AG09309 (cell line): ENCODE results near the gene PHF21A.

Source experiments
- DNase-seq: peaks from one replicate; pipeline ENCODE4 v3.0.0-alpha.2; 2010; ENCODE audit warnings: low read depth
- H3K4me3 ChIP-seq: 2 replicates; pipeline ENCODE4 v1.5.1; 2011; ENCODE audit warnings: mild to moderate bottlenecking, low read depth, low read length, moderate library complexity; ENCODE audit not compliant: control insufficient read depth
- TF ChIP-seq, protein P1 (sequence below): IDR thresholded peaks from 2 replicates; pipeline ENCODE4 v1.5.1; 2011; ENCODE audit warnings: mild to moderate bottlenecking, low read depth, low read length, inconsistent platforms; ENCODE audit not compliant: insufficient read depth, control insufficient read depth; ENCODE audit errors: missing control alignments

The PHF21A gene

GRCh38 chr11:45973601-45974000 is 147.7 kb downstream of the PHF21A start:
- no peak overlapping the region for H3K4me3 ChIP-seq
- TF ChIP-seq, protein P1, sequence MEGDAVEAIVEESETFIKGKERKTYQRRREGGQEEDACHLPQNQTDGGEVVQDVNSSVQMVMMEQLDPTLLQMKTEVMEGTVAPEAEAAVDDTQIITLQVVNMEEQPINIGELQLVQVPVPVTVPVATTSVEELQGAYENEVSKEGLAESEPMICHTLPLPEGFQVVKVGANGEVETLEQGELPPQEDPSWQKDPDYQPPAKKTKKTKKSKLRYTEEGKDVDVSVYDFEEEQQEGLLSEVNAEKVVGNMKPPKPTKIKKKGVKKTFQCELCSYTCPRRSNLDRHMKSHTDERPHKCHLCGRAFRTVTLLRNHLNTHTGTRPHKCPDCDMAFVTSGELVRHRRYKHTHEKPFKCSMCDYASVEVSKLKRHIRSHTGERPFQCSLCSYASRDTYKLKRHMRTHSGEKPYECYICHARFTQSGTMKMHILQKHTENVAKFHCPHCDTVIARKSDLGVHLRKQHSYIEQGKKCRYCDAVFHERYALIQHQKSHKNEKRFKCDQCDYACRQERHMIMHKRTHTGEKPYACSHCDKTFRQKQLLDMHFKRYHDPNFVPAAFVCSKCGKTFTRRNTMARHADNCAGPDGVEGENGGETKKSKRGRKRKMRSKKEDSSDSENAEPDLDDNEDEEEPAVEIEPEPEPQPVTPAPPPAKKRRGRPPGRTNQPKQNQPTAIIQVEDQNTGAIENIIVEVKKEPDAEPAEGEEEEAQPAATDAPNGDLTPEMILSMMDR = no peak
- DNase-seq = no peak

DNA sequence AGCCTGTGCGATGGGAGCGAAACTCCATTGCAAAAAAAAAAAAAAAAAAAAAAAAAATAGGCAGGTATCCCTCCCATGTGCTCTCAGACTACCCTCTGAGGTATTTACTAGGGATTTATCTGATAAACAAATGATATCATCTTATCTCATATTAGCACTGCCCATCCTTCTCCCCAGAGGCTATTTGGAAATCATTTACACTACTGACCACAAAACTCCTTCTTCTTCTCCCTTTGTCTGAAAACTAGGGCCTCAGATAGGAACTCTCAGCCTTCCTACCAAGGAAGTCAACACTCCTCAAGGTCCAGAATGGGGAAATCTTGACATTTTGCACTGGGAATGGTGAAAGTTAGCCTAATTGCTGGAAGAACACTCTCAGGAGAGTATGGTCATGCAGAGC is 152.4 kb downstream of the PHF21A start:
- no peak for DNase-seq
- TF ChIP-seq, protein P1 = no peak
- H3K4me3 ChIP-seq = no peak overlapping the region

- H3K4me3 ChIP-seq = no peak overlapping the region
- no peak for DNase-seq
- TF ChIP-seq, protein P1 = no peak
Observed at GRCh38 chr11:45967506-45967905, 153.7 kb downstream of the PHF21A start.

DNA sequence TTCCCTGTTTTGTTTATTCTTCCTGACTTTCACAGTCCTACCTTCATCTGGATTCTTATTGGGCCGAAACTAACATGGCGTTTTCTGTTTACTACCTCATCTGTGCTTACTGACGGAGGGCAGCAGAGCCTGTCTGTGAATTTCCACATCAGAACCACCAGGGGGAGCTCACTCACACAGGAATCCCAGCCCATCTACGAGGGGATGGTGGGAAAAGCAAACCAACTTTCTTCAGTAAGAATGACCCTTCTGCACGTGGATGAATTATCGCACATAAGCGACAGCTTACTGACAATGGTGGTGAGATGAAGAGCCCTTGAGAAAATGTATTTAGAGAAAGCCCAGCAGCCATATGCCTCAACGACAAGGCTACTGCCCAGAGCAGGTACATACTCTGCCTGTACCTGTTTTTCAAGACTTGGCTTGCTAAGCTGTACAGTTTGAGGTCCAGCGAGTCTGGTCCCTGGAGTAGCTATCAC is 156.3 kb downstream of the PHF21A start:
- no peak overlapping the region for H3K4me3 ChIP-seq
- TF ChIP-seq, protein P1 = peak; percentile 88
- peak; percentile 40 for DNase-seq

DNA sequence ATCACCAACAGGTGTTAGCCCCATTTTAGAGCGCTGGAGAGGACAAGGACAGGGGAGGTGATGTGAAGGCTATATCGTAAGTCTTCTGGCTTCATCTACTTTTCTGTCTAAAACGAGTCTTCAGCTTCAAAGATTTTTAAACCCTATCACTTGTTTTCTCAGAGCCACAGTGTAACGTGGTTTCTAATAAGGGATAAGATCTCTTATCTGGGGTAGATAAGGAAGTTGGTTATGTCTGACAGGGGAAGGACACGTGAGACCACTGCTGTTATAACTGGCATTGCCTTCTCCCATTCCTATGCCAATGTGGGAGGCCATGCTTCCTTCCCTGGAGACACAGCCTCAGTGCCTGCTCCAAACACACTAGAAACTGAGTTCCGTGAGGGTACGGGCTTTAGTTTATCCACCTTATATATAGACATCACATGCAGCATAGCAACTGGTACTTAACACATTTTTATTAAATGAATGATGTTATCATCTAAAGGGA is 159.5 kb downstream of the PHF21A start:
- TF ChIP-seq, protein P1 = no peak
- no peak overlapping the region for H3K4me3 ChIP-seq
- no peak for DNase-seq

- no peak for DNase-seq
- H3K4me3 ChIP-seq = no peak overlapping the region
- TF ChIP-seq, protein P1 = no peak
Observed at GRCh38 chr11:45960387-45961095, 160.7 kb downstream of the PHF21A start.
